ENCODE measurements around the gene SPDYC. TPM values are rescaled to one million over a fixed set of nuclear protein-coding genes. Genes with fewer than 3 reads are reported as not detected.

Gene SPDYC
- total and polyA plus RNA-seq, 2 donors (not counting 1 experiment from before 2014, with no cell fraction given), result not detected

- Histone ChIP-seq H2AFZ (ENCODE audit: low read length) (no peak overlapping the region), H3K4me2 (ENCODE audit: extremely low read depth, insufficient read depth, low read length) (no peak overlapping the region), H3K27me3 (ENCODE audit: control insufficient read depth, insufficient read depth, low read length) (no peaks in the 10 kb centered on the region), H3K27ac (ENCODE audit: insufficient read depth, low read length) (no peak overlapping the region), H3K79me2 (ENCODE audit: control insufficient read depth, insufficient read depth, low read length) (peaks cover 24% of the 10 kb centered on the region), H3K4me1 (ENCODE audit: control insufficient read depth, extremely low read depth, insufficient read depth, low read length) (peaks cover 6% of the 10 kb centered on the region), H3K9me3 (ENCODE audit: control insufficient read depth, insufficient read depth, low read depth, low read length) (no peaks in the 10 kb centered on the region), H3K4me3 (replicated peaks in 1 of 4; ENCODE audit: control extremely low read depth in 1 of 4, insufficient read depth in 1 of 4, low read depth in 3 of 4, low read length in 4 of 4) (no peak overlapping the region), H3K36me3 (ENCODE audit: control insufficient read depth, insufficient read depth, low read length) (peaks cover 28% of the 10 kb centered on the region), H4K20me1 (ENCODE audit: control insufficient read depth, extremely low read depth, insufficient read depth, low read length) (no peaks in the 10 kb centered on the region), H3K9ac (ENCODE audit: insufficient read depth, low read length) (no peak overlapping the region)
- DNase-seq (ENCODE audit: low read depth in 2 of 2), result no peak
- TF ChIP-seq EZH2 (IDR thresholded peaks at IDR 0.05; ENCODE audit: low read length, missing control alignments), result no peak
- no peak for TF ChIP-seq CTCF (conservative IDR thresholded peaks at IDR 0.05 in 1 of 2, IDR thresholded peaks at IDR 0.05 in 1 of 2; ENCODE audit: low read depth in 1 of 2, low read length in 2 of 2)
These were observed 44.6 kb upstream of the SPDYC start for GRCh38 chr11:65125197-65126056.

GRCh38 chr11:65126624-65127274 is 43.3 kb upstream of the SPDYC start:
- TF ChIP-seq CTCF (conservative IDR thresholded peaks at IDR 0.05 in 1 of 2, IDR thresholded peaks at IDR 0.05 in 1 of 2; ENCODE audit: low read depth in 1 of 2, low read length in 2 of 2) (no peak), EZH2 (IDR thresholded peaks at IDR 0.05; ENCODE audit: low read length, missing control alignments) (no peak)
- Histone ChIP-seq H3K27me3 (ENCODE audit: control insufficient read depth, insufficient read depth, low read length) (no peaks in the 10 kb centered on the region), H3K4me1 (ENCODE audit: control insufficient read depth, extremely low read depth, insufficient read depth, low read length) (no peaks in the 10 kb centered on the region), H3K36me3 (ENCODE audit: control insufficient read depth, insufficient read depth, low read length) (peaks cover 35% of the 10 kb centered on the region), H3K27ac (ENCODE audit: insufficient read depth, low read length) (no peak overlapping the region), H3K9ac (ENCODE audit: insufficient read depth, low read length) (no peak overlapping the region), H3K4me2 (ENCODE audit: extremely low read depth, insufficient read depth, low read length) (no peak overlapping the region), H3K79me2 (ENCODE audit: control insufficient read depth, insufficient read depth, low read length) (peaks cover 13% of the 10 kb centered on the region), H4K20me1 (ENCODE audit: control insufficient read depth, extremely low read depth, insufficient read depth, low read length) (no peaks in the 10 kb centered on the region), H2AFZ (ENCODE audit: low read length) (no peak overlapping the region), H3K4me3 (replicated peaks in 1 of 4; ENCODE audit: control extremely low read depth in 1 of 4, insufficient read depth in 1 of 4, low read depth in 3 of 4, low read length in 4 of 4) (no peak overlapping the region), H3K9me3 (ENCODE audit: control insufficient read depth, insufficient read depth, low read depth, low read length) (no peaks in the 10 kb centered on the region)
- no peak for DNase-seq (ENCODE audit: low read depth in 2 of 2)

GRCh38 chr11:65127473-65128181 is 42.4 kb upstream of the SPDYC start:
- Histone ChIP-seq H3K9me3 (ENCODE audit: control insufficient read depth, insufficient read depth, low read depth, low read length) (no peaks in the 10 kb centered on the region), H4K20me1 (ENCODE audit: control insufficient read depth, extremely low read depth, insufficient read depth, low read length) (no peaks in the 10 kb centered on the region), H3K4me3 (replicated peaks in 1 of 4; ENCODE audit: control extremely low read depth in 1 of 4, insufficient read depth in 1 of 4, low read depth in 3 of 4, low read length in 4 of 4) (no peak overlapping the region), H3K36me3 (ENCODE audit: control insufficient read depth, insufficient read depth, low read length) (peaks cover 40% of the 10 kb centered on the region), H3K9ac (ENCODE audit: insufficient read depth, low read length) (no peak overlapping the region), H3K79me2 (ENCODE audit: control insufficient read depth, insufficient read depth, low read length) (peaks cover 14% of the 10 kb centered on the region), H3K27me3 (ENCODE audit: control insufficient read depth, insufficient read depth, low read length) (no peaks in the 10 kb centered on the region), H3K4me2 (ENCODE audit: extremely low read depth, insufficient read depth, low read length) (no peak overlapping the region), H3K27ac (ENCODE audit: insufficient read depth, low read length) (no peak overlapping the region), H2AFZ (ENCODE audit: low read length) (no peak overlapping the region), H3K4me1 (ENCODE audit: control insufficient read depth, extremely low read depth, insufficient read depth, low read length) (peaks cover 2% of the 10 kb centered on the region)
- no peak for TF ChIP-seq EZH2 (IDR thresholded peaks at IDR 0.05; ENCODE audit: low read length, missing control alignments)
- no peak for TF ChIP-seq CTCF (conservative IDR thresholded peaks at IDR 0.05 in 1 of 2, IDR thresholded peaks at IDR 0.05 in 1 of 2; ENCODE audit: low read depth in 1 of 2, low read length in 2 of 2)
- no peak for DNase-seq (ENCODE audit: low read depth in 2 of 2)

Data from fibroblast of lung (primary cell).